NCI-H1048 (cell line): ENCODE data around the gene C19orf12.

Experiments used
- DNase-seq: peaks from one replicate; lab custom pipeline; 2025; lab: John Stamatoyannopoulos, UW

C19orf12 gene

DNA sequence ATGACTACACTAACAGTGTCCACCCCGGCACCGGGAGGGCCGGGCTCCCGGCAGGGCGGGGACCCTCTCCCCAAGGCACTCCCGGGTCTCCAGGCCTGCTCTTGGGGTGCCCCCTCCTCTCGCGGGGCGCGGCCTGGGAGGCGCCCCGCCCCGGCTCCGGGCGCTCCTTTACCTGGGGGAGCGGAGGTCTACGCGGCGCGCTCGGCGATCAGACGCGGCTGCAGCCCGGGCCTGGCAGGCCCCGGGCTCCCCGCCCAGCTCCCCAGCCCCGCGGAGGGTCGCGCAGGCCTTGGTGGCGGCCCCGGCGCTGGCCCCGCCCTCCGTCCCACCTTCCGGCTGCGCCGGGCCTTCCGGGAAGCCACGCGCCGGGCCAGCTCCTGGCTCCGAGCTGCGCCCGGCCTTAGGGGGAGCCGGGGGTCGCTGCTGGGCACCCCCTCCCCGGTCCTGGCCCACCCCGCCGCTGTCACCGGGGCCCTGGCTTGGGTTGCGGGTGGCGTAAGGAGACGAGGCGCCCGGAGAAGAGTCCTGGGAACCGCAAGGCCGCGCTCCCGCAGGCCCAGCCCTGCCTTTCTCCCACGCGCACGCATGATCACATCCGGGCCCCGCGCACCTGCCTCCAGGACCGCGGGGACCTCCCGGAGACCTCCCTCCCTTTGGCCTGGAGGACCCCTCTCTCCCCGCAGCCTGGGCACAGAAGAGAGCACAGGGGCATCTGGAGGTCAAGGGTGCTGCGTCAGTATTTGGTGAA is at the start of gene C19orf12:
Gene C19orf12 (minus strand): TSS at position 309 of the 748 bp plus-strand sequence. CDS start 6,848 bp downstream, outside the sequence.
- DNase-seq = peak; percentile 46

DNA sequence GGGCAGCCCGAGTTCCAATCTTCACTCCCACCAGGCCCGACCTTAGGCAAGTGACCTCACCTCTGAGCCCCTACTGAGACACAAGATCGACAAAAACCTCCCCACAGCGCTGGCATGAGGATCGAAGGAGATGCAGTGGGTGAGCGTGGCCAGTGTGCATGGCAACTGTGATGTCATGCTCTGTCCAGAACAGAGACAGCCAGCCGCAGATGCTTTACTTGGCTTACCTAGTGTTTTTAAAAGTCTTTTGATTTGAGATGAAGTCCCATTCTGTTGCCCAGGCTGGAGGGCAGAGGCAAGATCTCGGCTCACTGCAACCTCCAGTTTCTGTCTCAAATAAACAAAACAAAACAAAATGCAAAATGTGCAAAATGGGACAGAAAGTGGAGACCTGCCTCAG is 49.3 kb upstream of the C19orf12 start:
- DNase-seq = no peak

DNA sequence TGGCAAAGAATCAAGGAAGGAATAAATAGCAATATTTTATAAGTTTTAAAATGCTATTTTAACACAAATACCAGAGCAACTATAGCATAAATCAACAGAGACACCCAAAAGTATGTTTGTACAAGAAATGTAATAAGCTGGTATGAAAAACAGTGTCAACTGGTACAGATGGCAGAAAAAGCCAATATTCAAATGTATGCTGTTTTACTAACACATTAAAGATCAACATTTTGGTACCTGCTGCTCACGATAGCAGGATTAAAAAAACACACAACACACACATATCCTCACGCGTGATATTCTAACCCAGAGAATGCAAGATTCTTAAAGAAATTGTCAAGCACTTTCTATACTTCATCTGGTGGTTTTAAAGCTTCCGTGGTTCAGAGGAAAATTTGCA is 48.1 kb upstream of the C19orf12 start:
- no peak for DNase-seq

DNA sequence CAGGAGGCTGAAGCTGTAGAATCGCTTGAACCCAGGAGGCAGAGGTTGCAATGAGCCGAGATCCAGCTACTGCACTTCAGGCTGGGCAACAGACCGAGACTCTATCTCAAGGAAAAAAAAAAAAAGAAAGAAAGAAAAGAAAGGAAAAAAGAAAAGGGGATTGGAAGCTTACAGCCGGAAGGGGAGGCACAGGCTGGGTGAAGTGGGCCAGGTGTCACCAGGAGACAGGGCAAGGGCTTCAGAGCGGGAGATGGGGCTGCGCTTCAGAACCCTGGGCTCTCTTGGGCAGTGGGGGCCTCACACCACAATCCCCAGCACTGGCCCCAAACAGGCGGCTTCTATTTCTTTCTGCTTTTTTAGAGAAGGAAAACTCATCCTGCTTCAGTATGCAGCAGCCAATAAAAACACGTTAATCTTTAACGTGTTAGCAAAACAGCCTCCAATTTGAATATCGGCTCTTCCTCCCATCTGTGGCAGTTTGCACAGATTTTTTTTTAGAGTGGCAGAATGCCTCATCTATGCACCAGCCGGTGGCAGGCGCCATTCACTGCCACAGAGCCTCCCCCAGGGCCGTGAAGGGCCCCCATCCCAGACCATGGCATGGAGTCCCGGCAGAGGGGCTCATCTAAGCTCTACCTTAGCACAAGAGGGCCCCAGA is 46.6 kb upstream of the C19orf12 start:
- no peak for DNase-seq

DNA sequence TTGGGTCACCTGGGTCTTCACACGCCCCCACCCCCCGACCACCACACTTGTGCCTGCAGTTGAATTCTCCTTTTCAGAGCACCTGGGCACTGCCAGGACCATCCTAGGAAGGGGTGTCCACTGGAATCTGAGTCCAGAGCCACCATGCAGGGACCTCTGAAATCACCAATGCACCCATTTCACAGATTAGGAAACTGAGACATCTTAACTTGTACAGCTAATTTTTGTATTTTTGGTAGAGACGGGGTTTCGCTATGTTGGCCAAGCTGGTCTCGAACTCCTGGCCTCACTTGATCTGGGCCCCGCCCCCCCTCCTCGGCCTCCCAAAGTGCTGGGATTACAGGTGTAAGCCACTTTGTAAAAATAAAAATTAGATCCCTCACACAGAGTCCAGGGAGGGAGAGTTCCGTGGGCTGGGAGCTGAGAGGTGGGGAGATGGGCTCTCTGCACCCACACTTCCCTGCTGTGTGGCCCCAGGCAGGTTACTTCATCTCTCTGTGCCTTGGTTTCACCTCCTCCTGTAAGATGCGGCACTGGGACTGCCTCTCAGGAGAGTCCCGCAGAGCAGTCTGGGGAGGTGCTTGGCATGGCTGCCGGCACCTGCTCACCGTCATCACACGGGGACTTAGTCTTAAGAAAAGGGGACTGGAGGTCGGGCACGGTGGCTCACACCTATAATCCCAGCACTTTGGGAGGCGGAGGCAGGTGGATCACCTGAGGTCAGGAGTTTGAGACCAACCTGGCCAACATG is 45.9 kb upstream of the C19orf12 start:
- no peak for DNase-seq

DNA sequence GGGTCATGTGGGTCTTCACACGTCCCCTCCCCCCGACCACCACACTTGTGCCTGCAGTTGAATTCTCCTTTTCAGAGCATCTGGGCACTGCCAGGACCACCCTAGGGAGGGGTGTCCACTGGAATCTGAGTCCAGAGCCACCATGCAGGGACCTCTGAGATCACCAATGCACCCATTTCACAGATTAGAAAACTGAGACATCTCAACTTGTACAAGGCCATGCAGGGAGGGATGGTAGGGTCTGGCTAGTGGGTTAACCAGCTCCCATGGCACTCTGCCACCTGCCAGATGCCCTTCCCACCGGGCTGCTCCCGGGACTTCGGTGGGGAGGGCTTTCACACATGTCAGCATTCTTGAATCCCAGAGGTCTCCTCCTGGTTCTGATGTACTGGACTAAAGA is 44.3 kb upstream of the C19orf12 start:
- no peak for DNase-seq

DNA sequence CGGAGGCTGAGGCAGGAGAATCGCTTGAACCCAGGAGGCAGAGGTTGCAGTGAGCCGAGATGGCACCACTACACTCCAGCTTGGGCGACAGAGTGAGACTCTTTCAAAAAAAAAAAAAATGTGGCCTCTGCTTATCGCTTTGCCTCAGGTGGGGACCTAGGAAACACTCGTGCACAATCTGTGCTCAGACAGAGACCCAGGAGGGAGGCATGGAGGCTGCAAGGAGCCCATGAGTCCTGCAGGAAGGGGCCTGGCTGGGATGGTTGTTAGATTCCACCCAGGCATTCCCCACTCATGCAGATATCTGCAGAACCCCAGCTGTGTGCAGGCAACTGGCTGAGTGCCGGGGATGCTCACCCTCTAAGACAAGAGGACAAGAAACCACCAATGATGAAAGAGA is 43.8 kb upstream of the C19orf12 start:
- no peak for DNase-seq

DNA sequence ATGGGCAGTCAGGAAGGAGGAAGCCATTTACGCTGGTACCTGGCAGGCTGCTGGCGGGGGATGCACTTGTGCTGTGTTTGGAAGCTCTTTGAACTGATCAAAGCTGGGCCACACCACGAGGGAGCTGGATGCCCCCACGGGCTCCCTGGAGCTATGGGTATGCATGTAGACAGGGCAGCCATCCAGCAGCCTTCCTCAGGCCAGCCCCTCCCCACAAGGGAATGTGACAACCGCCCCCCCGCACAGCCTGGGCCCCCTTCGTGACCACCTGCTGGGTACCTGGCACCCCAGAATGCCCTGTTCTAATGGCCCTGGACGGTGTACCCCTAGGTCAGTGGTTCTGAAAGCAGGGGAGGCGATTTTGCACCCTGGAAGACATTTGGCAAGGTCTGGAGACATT is 42.5 kb upstream of the C19orf12 start:
- DNase-seq = no peak

DNA sequence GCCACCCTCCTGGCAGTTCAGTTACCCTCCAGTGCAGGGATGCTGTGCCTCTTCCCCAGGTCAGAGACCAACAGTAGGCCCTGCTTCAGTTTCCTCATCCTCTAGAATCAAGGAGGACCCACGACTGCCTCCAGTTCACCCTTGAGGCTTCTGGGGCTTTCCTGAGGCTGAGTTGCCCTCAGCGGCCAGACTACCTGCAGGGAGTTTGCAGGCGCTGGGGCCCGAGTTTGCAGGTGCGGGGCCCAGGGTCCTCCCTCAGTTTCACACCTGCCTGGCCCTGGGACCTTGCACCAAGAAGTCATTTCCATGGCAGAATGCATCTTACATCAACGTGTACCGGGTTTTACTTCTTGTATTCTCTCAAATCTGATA is 38.9 kb upstream of the C19orf12 start:
- DNase-seq = no peak

DNA sequence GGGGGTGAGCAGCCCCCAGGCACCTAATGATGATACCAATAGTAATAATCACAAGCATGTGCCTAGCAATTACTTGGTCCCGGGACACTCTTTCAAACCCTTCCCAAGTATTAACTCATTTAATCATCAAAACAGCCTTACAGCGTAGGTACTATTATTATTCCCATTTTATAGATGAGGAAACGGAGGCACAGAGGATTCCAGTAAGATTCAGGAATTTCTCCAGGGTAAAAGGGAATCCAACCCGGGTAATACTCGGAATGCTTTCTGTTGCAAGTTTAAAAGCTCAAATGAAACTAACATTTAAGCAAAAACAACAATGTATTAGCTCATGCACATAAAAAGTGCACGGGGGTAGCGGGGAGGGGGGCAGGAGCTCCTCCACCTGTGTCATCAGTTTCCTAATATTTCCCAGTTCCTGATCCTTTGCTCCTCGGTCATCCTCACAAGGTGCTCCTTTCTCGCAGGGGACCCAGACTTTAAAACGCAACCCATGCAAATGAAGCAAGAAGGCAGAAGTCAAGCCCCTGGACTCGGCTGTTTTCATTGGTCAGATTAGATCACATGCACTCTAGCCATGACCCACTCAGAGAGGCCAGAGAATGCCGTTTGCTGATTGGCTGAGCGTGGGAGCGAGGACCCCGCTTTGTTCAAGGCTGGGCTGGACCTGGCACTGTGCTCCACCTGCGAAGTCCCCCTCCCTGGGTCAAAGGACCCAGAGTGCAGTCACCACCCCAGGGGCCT is 38.3 kb upstream of the C19orf12 start:
- DNase-seq = no peak

DNA sequence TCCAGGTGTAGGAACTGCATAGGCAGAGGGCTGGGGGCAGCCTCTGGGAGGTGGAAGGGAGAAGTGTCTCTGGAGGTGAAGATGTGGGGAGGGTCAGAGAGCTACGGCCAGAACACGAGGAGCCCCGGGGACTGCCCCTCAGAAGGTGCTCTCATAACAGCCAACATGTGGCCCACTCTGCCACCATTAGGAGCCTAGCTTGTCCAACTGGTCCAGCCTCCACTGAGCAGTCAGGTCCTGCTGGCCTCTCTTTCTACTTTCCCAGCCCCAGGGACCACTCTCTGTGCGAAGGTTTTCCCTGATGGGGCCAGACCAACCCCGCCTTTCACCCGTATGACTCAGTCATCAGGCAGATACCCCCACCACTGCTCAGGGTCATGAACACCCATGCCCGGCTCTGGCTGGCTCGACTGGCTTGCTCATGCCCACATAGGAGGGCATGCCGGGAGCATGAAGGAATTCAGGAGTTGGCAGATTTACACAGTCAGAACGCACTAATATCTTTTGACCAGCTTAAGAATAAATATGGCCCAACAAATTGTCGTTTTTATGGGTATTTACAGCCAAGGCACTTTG is 37.5 kb upstream of the C19orf12 start:
- no peak for DNase-seq

DNA sequence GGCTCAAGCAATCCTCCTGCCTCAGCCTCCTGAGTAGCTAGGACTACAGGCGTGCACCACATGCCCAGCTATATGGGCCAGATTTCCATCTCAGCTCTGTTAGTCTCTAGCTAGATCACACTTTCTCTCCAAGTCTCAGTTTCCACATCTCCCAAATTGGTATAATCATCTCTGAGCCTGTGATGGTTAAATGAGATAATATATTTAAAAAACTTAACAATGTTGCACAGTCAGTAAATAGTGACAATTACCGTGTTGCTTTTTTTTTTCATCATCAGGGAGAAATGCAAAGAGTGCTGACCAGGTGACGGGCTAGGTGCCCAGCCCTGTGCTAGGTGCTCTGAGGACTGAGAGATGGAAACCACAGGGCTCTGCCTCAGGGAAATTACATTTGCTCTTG is 36.9 kb upstream of the C19orf12 start:
- DNase-seq = no peak

DNA sequence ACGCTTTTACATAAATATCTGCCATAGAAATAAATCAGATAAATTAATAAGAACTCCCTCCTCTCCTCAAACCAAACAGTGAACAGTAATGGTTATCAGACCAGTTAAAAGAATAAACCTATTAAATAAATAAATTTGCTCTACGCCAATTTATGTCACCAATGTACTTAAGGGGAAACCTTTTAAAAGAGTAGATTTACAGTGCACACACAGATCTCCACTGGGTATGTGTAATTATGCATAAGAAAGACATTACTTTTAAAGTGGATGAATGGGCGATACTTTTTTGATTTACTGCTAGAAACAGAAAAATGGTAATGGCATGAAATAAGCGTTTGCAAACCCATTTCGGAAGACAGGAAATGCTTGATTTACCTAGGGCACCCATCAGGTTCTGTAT is 34.9 kb upstream of the C19orf12 start:
- DNase-seq = no peak

DNA sequence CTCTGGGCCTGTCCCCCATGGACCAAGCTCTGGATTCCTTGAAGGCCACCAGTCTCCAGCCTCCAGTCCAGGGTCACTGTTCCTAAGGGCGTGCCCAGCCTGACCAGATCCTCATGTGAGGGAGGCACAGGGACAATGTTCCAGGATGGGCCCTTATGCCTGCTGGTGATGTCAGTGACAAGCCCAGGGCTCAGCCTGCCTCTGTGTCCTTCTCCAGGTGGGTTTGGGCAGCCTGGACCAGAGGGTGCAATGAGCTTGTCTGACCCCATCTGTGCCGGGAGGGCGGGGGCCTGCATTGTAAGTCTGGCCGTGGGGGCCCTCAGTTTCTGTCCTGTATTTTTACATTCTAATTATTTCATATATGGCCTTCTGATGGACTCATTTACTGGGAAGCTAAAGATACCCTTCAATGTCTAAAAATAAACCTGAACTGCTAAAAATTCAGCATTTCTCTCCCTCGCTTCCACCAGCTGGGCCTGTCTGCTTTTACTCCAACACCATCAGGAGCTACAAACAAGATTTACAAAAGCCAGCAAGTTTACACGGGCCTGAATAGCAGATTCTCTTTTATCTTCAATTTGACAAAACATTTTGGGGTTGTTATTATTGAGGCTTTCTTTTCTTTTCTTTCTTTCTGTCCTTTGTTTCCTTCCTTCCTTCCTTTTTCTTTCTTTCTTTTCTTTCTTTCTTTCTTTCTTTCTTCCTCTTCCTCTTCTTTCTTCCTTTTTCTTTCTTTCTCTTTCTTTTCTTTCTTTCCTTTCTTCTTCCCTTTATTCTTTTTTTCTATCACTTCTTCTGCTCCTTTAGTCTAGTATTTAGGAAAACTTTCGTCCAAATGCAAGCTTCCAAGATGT is 34.2 kb upstream of the C19orf12 start:
- DNase-seq = no peak

DNA sequence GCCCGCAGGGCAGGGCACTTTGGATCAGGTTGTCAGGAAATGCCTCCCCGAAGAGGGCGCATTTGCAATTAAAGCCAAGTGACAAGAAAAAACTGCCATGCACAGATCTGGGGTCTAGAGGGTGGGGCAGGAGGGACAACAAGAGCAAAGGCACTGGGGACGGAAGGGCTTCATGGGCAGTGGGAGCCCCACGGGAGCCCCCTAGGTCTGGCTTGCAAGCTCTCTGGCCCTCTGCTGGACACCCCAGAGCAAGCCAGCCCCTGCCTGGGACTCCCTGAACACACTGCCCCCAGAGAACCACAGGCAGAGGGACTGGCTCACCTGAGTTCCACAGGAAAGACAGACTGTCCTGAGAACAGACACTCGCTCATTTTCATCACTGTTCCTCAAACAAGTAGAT is 30.2 kb upstream of the C19orf12 start:
- DNase-seq = no peak

DNA sequence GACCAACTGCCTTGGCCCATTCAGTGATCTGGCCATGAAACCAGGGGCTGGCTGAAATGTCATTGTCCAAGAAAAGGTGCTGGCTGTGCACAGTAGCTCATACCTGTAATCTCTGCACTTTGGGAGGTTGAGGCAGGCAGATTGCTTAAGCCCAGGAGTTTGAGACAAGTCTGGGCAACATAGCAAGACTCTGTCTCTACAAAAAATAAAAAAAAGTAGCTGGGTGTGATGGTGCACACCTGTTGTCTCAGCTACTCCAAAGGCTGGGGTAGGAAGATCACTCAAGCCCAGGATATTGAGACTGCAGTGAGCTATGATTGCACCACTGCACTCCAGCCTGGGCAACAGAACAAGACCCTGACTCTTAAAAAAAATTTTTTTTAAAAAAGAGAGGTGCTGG is 28.6 kb upstream of the C19orf12 start:
- no peak for DNase-seq

DNA sequence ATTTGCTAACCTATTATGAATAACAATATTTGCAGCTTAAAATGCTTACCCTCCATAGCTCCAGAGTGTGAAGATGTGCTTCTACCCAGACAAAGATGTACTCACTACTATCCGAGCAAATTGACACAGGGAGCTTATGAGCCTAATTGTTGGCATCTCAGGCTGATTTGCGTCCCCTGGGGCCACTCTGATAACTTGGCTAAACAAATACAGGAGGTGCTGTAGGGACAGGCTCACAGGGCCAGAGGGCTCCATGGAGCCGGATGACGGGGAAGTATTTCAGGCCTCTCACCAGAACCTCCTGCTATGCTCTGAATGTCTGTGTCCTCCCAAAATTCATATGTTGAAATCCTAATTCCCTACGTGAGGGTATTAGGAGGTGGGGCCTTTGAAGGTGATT is 26.7 kb upstream of the C19orf12 start:
- DNase-seq = no peak

DNA sequence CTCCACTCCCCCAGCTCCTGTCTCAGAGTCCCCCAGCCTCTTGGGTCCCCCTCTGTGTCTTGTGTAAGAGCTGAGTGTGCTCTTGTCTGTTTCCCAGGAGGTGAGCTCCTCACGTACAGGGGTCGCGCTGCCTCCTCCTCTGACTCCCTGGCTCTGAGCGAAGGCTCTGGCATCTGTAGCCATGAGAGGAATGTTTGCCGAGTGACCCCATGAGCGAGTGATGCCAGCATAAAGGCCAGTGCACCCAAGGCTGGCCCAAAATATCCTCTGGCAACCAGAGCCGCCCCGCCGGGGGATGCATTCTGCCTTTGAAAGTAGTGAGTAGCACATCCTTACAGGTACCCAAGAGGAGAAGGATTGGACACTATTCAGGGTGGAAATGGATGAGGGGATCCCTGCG is 26.2 kb upstream of the C19orf12 start:
- no peak for DNase-seq

DNA sequence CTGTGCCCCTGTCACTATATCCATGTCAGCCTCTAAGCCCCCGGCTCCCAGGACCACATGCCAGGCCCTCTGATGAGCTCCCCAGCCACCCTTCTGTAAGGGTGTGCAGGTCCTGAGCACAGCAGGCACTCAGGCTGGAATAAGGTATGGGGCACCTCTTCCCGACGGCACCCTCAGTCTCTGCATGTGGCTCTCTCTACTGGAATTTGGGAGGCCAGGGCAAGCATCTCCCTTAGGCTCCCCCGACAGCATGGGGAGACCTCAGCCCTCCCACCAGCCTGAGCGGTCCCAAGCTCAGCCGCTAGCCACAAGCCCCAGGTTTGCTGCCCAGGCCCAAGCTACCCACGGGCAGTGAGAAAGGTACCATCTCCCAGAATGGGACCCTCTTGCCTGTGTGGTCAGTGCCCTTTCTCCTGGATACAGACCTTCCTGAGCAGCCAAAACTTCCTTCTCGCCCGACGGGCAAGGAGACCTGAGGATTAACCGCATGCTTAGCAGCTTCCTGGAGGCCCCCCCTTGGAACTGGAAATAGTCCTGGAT is 22.5 kb upstream of the C19orf12 start:
- DNase-seq = no peak

DNA sequence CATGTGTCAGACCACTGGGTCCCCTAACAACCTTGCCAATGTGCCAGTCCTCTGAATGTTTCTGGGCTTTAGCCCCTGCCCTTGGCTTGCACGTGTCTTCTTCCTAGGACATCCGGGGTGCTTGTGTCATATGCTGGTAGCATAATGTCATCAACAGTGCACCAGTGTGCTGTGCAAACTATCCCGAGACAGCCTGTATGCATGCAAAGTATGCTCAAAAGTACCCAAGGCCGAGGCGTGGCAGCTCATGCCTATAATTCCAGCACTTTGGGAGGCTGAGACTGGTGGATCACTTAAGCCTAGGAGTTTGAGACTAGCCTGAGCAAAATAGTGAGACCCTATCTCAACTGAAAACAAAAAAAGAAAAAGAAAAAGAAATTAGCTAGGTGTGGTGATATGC is 20.8 kb upstream of the C19orf12 start:
- no peak for DNase-seq

DNA sequence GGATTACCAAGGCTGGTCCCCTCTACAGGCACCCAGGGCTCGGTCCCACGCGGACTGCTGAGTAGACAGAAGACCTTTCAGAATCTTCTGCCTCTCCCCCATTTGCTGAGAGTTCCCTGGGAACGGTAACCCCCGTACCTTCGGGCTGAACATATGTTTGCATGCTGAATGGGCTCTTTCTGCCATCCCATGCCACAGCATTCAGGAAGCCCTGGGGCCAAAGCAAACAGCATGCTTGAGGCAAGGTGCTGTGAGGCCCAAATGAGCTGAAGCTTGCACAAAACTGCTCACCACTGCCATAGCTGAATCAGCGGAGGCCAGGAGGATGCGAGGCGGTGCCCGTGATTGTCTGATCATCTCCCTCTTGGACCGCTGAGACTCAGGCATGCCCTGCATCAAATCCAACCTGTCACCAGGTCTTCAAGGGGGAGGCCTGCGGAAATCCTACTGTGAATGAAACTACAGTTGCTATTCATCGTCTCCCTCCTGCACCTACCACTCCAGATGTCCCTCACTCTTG is 16.3 kb upstream of the C19orf12 start:
- DNase-seq = no peak
